Keratinocyte (primary cell): ENCODE measurements around the gene NF1. TPM values are rescaled to one million over a fixed set of nuclear protein-coding genes. Genes with fewer than 3 reads are reported as not detected.
A peak's percentile ranks its signal among the peaks of the same experiment; 100 is the strongest.

Experiments
- DNase-seq: peaks from one replicate; pipeline ENCODE4 v3.0.0-alpha.2; 2011; ENCODE audit warnings: low read depth, missing footprints, low spot score
- FAIRE-seq: peaks from 2 replicates; lab custom pipeline; 2011; peaks lifted over from hg19 to GRCh38; lab: Jason Lieb, UNC
- H2AFZ ChIP-seq: 2 replicates; pipeline ENCODE4 v1.6.0; 2012; ENCODE audit warnings: low read length, control low read depth, inconsistent platforms; ENCODE audit not compliant: control insufficient read depth
- H3K27ac ChIP-seq: 2 replicates; pipeline ENCODE4 v1.5.1; 2011; ENCODE audit warnings: low read length; ENCODE audit not compliant: control insufficient read depth, insufficient read depth
- H3K27me3 ChIP-seq: 3 replicates; pipeline ENCODE4 v1.6.0; 2011; ENCODE audit warnings: low read length; ENCODE audit not compliant: control insufficient read depth, insufficient read depth; ENCODE audit errors: extremely low read depth
- H3K36me3 ChIP-seq, 2 experiments: 2 replicates in 1 of 2; 3 replicates in 1 of 2; pipeline ENCODE4 v1.5.1; 2011; ENCODE audit warnings: low read length in 2 of 2, mild to moderate bottlenecking in 1 of 2; ENCODE audit not compliant: control insufficient read depth in 2 of 2, insufficient read depth in 2 of 2; ENCODE audit errors: extremely low read depth in 1 of 2
- H3K4me1 ChIP-seq: 3 replicates; pipeline ENCODE4 v1.5.1; 2011; ENCODE audit warnings: low read length; ENCODE audit not compliant: control insufficient read depth, insufficient read depth; ENCODE audit errors: extremely low read depth
- H3K4me2 ChIP-seq: 3 replicates; pipeline ENCODE4 v1.6.0; 2011; ENCODE audit warnings: low read depth, low read length; ENCODE audit not compliant: control insufficient read depth, insufficient read depth; ENCODE audit errors: extremely low read depth
- H3K4me3 ChIP-seq, 3 experiments: fragments of 200-600 bp in 1 of 3; sonication (generic) in 1 of 3; 2 replicates in 2 of 3; 3 replicates in 1 of 3; pipeline ENCODE4 v1.5.1; 2011 to 2016; ENCODE audit warnings: low read length in 3 of 3, mild to moderate bottlenecking in 3 of 3, control low read depth in 2 of 3, inconsistent platforms in 1 of 3, low read depth in 1 of 3, mixed read lengths in 1 of 3, mixed run types in 1 of 3, moderate library complexity in 1 of 3; ENCODE audit not compliant: control insufficient read depth in 2 of 3, insufficient read depth in 2 of 3; ENCODE audit errors: extremely low read depth in 1 of 3
- H3K79me2 ChIP-seq: 2 replicates; pipeline ENCODE4 v1.6.0; 2012; ENCODE audit warnings: low read length; ENCODE audit not compliant: control insufficient read depth, insufficient read depth
- H3K9ac ChIP-seq: 3 replicates; pipeline ENCODE4 v1.6.0; 2011; ENCODE audit warnings: low read length; ENCODE audit not compliant: control insufficient read depth, insufficient read depth; ENCODE audit errors: extremely low read depth
- H3K9me1 ChIP-seq: 3 replicates; pipeline ENCODE4 v1.6.0; 2011; ENCODE audit warnings: low read length; ENCODE audit not compliant: control insufficient read depth, insufficient read depth; ENCODE audit errors: extremely low read depth
- H3K9me3 ChIP-seq: 2 replicates; pipeline ENCODE4 v1.5.1; 2012; ENCODE audit warnings: low read depth, low read length; ENCODE audit not compliant: control insufficient read depth
- H4K20me1 ChIP-seq: 3 replicates; pipeline ENCODE4 v1.6.0; 2011; ENCODE audit warnings: low read length; ENCODE audit not compliant: control insufficient read depth, insufficient read depth; ENCODE audit errors: extremely low read depth
- CTCF ChIP-seq, 3 experiments: IDR thresholded peaks in 1 of 3; conservative IDR thresholded peaks in 1 of 3; optimal IDR thresholded peaks in 1 of 3; 2 replicates in 2 of 3; 3 replicates in 1 of 3; pipeline versions ENCODE3 to v1.5.1; 2011; ENCODE audit warnings: low read length in 3 of 3, mild to moderate bottlenecking in 3 of 3, moderate library complexity in 2 of 3, control low read depth in 1 of 3, inconsistent platforms in 1 of 3; ENCODE audit not compliant: insufficient read depth in 2 of 3; ENCODE audit errors: extremely low read depth in 1 of 3
- EZH2 ChIP-seq: IDR thresholded peaks from one replicate; pipeline ENCODE4 v1.6.1; 2012; ENCODE audit warnings: inconsistent platforms, mild to moderate bottlenecking, low read length, moderate library complexity
- dilution Hi-C: fragments of 300-500 bp; cut with MboI; formaldehyde crosslinking; loops from one replicate; pipeline ENCODE4 v1.7.0; 2020; ENCODE audit warnings: low sequenced_read_pairs; ENCODE audit not compliant: extremely low pct_ligation_motif_present
- polyA plus RNA-seq, 5 experiments: library from polyadenylated mRNA; depleted of rRNA in 3 of 5; stranded (reverse) in 3 of 5; stranded (forward) in 1 of 5; unstranded in 1 of 5; fragments of >200 nt; gene quantifications; 1 replicate in 1 of 5; 2 replicates in 3 of 5; 3 replicates in 1 of 5; pipeline versions ENCODE4 v1.2.1 to v1.2.3, GENCODE V29; 2011 to 2012; ENCODE audit warnings: missing spikeins in 2 of 5, low read depth in 1 of 5, low replicate concordance in 1 of 5

NF1 gene
- polyA plus RNA-seq, 1 donor (not counting 4 experiments of a cell fraction or from before 2014, with no cell fraction given) = 26.7 TPM

- peak; percentile 20 for FAIRE-seq
- peak overlapping the region in 1 of 3 experiments; percentile 6 for H3K4me3 ChIP-seq
- H3K9me3 ChIP-seq = no peaks in the 10 kb centered on the region
- H3K79me2 ChIP-seq = no peaks in the 10 kb centered on the region
- TF ChIP-seq CTCF (optimal IDR thresholded peaks at IDR 0.05 in 1 of 3, IDR thresholded peaks at IDR 0.05 in 1 of 3, conservative IDR thresholded peaks at IDR 0.05 in 1 of 3; ENCODE audit: extremely low read depth in 1 of 3, insufficient read depth in 2 of 3, low read length in 3 of 3) (no peak), EZH2 (no peak)
- peaks cover 39% of the 10 kb centered on the region for H3K4me1 ChIP-seq
- H3K36me3 ChIP-seq = no peaks in the 10 kb centered on the region
- H3K9ac ChIP-seq = no peak overlapping the region
- peak overlapping the region; percentile 65 for H3K27ac ChIP-seq
- H3K27me3 ChIP-seq = no peaks in the 10 kb centered on the region
- DNase-seq = peak; percentile 15
- dilution Hi-C loops = no loop called here
- no peaks in the 10 kb centered on the region for H3K9me1 ChIP-seq
- no peak overlapping the region for H2AFZ ChIP-seq
- H3K4me2 ChIP-seq = peak overlapping the region; percentile 60
- H4K20me1 ChIP-seq = no peaks in the 10 kb centered on the region
Observed at GRCh38 chr17:31067691-31068184, 27.0 kb upstream of the NF1 start.

GRCh38 chr17:31068291-31068690, 26.5 kb upstream of the NF1 start:
- TF ChIP-seq CTCF (optimal IDR thresholded peaks at IDR 0.05 in 1 of 3, IDR thresholded peaks at IDR 0.05 in 1 of 3, conservative IDR thresholded peaks at IDR 0.05 in 1 of 3; ENCODE audit: extremely low read depth in 1 of 3, insufficient read depth in 2 of 3, low read length in 3 of 3) (peak; percentile 53 to 74 (median 59)), EZH2 (no peak)
- FAIRE-seq (peak; percentile 69), DNase-seq (peak; percentile 19)
- Histone ChIP-seq H3K9ac (no peak overlapping the region), H3K4me3 (no peak overlapping the region), H3K4me2 (peak overlapping the region; percentile 60), H3K36me3 (no peaks in the 10 kb centered on the region), H2AFZ (no peak overlapping the region), H3K9me3 (no peaks in the 10 kb centered on the region), H3K27me3 (no peaks in the 10 kb centered on the region), H4K20me1 (no peaks in the 10 kb centered on the region), H3K79me2 (no peaks in the 10 kb centered on the region), H3K4me1 (peaks cover 44% of the 10 kb centered on the region), H3K9me1 (no peaks in the 10 kb centered on the region), H3K27ac (peak overlapping the region; percentile 65)
- dilution Hi-C loops = no loop called here
